KMS-11 (cell line): ENCODE results near the gene ZFYVE28.

Experiments used
- H2AFZ ChIP-seq: fragments of 200-600 bp; sonication (generic); 2 replicates; pipeline ENCODE4 v1.6.1; 2016; ENCODE audit warnings: antibody characterized with exemption, mixed run types, low read depth
- H3K27ac ChIP-seq: fragments of 200-600 bp; sonication (generic); 2 replicates; pipeline ENCODE4 v1.6.1; 2016; ENCODE audit warnings: mild to moderate bottlenecking, mixed run types
- H3K27me3 ChIP-seq: fragments of 200-600 bp; sonication (generic); 2 replicates; pipeline ENCODE4 v1.6.1; 2017; ENCODE audit warnings: mild to moderate bottlenecking, low read depth, mixed run types, moderate library complexity; ENCODE audit not compliant: insufficient read depth
- H3K36me3 ChIP-seq: fragments of 200-600 bp; sonication (generic); 2 replicates; pipeline ENCODE4 v1.6.1; 2017; ENCODE audit warnings: mild to moderate bottlenecking, mixed run types; ENCODE audit not compliant: insufficient read depth
- H3K4me1 ChIP-seq: fragments of 200-600 bp; sonication (generic); 2 replicates; pipeline ENCODE4 v1.6.1; 2016; ENCODE audit warnings: mild to moderate bottlenecking, low read depth, mixed run types; ENCODE audit not compliant: poor library complexity, severe bottlenecking
- H3K4me2 ChIP-seq: fragments of 200-600 bp; sonication (generic); 2 replicates; pipeline ENCODE4 v1.7.0; 2016; ENCODE audit warnings: mild to moderate bottlenecking, mixed run types
- H3K4me3 ChIP-seq: fragments of 200-600 bp; sonication (generic); IDR thresholded peaks from 2 replicates; pipeline ENCODE4 v1.6.1; 2017; ENCODE audit warnings: low read depth, low read length, mixed read lengths; ENCODE audit not compliant: insufficient read depth
- H3K79me2 ChIP-seq: fragments of 200-600 bp; sonication (generic); 2 replicates; pipeline ENCODE4 v1.6.1; 2016; ENCODE audit warnings: low read depth, mixed run types; ENCODE audit not compliant: insufficient read depth
- H3K9ac ChIP-seq: fragments of 200-600 bp; sonication (generic); 2 replicates; pipeline ENCODE4 v1.6.1; 2016; ENCODE audit warnings: mild to moderate bottlenecking, mixed run types
- H4K20me1 ChIP-seq: fragments of 200-600 bp; sonication (generic); 2 replicates; pipeline ENCODE4 v1.6.1; 2016; ENCODE audit warnings: mild to moderate bottlenecking, mixed run types; ENCODE audit not compliant: insufficient read depth
- TF ChIP-seq, protein P1 (sequence below): fragments of 200-600 bp; sonication (generic); conservative IDR thresholded peaks from 2 replicates; pipeline ENCODE4 v1.6.1; 2017; ENCODE audit warnings: low read depth, mild to moderate bottlenecking, antibody characterized with exemption, low read length, moderate library complexity, mixed read lengths

Gene ZFYVE28

DNA sequence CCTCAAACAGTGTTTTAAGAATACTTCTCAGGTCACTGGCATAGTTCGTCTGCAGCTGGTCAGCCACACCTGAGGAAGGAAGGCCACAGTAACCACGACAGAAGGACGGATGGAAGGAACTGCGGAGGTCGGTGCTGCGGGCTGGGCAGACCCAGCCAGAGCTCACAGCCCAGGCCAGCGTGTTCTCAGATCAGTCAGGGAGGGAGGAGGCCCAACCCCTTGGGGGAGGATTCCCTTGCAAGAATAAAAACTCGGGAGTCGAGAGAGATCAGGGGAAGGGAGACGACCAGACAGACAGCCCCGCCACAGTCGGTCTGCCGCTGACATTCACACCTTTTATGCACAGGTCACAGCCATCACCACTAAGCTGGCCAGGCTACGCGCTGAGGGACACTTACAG is 145.2 kb downstream of the ZFYVE28 start:
- Histone ChIP-seq H3K36me3 (no peaks in the 10 kb centered on the region), H3K9ac (no peak overlapping the region), H4K20me1 (no peaks in the 10 kb centered on the region)

DNA sequence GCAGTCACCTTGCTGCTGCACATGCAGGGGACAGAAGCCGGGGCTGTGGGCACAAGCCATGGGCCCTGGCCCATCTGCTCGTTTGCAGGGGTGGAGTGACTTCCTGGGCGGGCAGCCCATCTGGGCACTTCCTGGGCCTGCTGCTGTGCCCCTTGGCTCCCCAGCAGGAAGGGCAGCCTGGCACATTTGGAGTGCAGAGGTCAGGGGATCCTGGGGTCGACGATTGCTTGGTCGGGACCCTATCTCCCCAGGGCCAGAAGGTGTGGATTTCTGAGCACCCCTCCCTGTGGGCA is 145.7 kb downstream of the ZFYVE28 start:
- TF ChIP-seq, protein P1, sequence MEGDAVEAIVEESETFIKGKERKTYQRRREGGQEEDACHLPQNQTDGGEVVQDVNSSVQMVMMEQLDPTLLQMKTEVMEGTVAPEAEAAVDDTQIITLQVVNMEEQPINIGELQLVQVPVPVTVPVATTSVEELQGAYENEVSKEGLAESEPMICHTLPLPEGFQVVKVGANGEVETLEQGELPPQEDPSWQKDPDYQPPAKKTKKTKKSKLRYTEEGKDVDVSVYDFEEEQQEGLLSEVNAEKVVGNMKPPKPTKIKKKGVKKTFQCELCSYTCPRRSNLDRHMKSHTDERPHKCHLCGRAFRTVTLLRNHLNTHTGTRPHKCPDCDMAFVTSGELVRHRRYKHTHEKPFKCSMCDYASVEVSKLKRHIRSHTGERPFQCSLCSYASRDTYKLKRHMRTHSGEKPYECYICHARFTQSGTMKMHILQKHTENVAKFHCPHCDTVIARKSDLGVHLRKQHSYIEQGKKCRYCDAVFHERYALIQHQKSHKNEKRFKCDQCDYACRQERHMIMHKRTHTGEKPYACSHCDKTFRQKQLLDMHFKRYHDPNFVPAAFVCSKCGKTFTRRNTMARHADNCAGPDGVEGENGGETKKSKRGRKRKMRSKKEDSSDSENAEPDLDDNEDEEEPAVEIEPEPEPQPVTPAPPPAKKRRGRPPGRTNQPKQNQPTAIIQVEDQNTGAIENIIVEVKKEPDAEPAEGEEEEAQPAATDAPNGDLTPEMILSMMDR: no peak
- Histone ChIP-seq H3K79me2 (no peaks in the 10 kb centered on the region), H3K4me1 (no peaks in the 10 kb centered on the region), H3K27ac (no peak overlapping the region), H2AFZ (no peak overlapping the region), H3K4me2 (no peak overlapping the region), H4K20me1 (no peaks in the 10 kb centered on the region), H3K4me3 (no peak overlapping the region), H3K9ac (no peak overlapping the region), H3K27me3 (no peaks in the 10 kb centered on the region), H3K36me3 (no peaks in the 10 kb centered on the region)

More for the DNA sequence above, 145.2 kb downstream of the ZFYVE28 start:
- H3K4me1 ChIP-seq: no peaks in the 10 kb centered on the region
- no peak overlapping the region for H3K4me2 ChIP-seq
- no peaks in the 10 kb centered on the region for H3K79me2 ChIP-seq
- TF ChIP-seq, protein P1: no peak
- H2AFZ ChIP-seq: no peak overlapping the region
- H3K27ac ChIP-seq: no peak overlapping the region
- H3K4me3 ChIP-seq: no peak overlapping the region
- H3K27me3 ChIP-seq: no peaks in the 10 kb centered on the region

DNA sequence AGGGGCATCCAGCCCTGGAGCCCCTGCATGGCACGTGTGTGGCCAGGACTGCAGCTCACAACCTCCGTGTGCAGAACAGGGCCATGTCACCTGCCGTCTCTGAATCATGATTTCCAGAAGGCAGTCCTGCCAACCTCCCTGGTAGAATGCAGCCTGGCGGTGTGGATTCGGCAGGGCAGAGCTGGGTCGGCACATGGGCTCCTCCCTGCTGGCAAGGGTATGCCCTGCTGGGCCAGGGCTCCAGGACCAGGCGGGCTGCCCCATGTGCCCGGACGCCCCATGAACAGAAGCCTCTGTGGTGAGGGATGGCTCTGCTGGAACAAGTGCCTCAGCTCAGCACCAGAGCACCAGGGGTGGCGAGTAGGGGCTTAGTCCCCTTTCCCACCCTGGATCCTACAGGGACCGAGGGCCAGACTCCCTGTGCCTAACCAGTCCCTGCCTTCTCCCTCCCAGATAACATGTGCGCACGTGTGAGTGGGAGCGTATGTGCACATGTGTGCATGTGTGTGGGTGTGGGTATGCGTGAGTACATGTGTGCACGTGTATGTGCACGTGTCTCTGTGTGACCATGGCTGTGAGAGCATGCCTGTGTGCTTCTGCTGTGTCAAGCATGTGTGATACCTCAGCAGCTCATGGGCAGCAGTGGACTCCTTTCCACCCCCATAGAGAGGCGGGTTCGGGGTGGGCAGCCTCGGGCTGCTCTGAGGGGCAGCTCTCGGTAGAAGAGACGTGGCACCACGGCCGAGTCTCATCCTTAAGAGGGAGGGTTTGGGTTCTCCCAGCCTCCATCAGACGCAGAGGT is 146.2 kb downstream of the ZFYVE28 start:
- Histone ChIP-seq H3K4me2 (no peak overlapping the region), H2AFZ (no peak overlapping the region), H3K4me1 (no peaks in the 10 kb centered on the region), H3K4me3 (no peak overlapping the region), H3K27ac (no peak overlapping the region), H3K27me3 (no peaks in the 10 kb centered on the region), H3K79me2 (no peaks in the 10 kb centered on the region), H4K20me1 (no peaks in the 10 kb centered on the region), H3K9ac (no peak overlapping the region), H3K36me3 (no peaks in the 10 kb centered on the region)
- TF ChIP-seq, protein P1: no peak

DNA sequence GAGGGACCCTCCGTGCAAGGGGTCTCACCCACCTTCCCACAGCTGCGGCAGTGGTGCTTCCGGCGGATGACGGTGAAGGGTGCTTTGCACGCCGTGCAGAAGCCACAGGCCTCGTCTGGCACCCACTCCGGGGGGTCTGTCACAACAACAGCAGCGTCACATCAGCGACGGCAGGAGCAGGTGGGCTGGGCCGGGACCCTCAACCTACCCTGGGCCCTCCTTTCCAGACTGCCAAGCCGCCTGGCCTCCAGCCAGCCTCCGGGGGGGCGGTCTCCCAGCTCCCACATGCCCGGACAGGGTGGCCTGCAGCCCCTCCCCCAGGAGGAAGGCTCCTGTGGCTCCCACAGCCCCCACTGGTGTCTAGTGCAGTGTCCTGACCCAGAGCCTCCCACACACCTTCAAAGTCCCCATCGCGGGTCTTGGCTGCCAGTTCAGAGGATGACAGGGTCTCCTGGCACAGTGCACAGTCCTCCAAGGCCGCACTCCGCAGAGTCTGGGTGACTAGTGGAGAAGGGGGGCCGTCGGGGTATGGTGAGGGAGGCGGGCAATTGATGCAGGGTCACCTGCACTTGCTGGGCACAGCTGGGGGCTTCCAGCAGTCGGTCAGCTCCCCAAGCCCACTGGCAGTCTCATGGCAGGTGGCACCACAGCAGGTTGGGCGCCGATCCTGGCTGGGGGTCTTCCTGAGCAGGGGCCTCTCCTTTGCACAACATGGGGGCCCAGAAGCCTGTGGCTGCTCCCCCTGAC is 147.0 kb downstream of the ZFYVE28 start:
- no peaks in the 10 kb centered on the region for H3K4me1 ChIP-seq
- H3K4me2 ChIP-seq: no peak overlapping the region
- H2AFZ ChIP-seq: no peak overlapping the region
- TF ChIP-seq, protein P1: no peak
- no peak overlapping the region for H3K4me3 ChIP-seq
- no peak overlapping the region for H3K9ac ChIP-seq
- H4K20me1 ChIP-seq: no peaks in the 10 kb centered on the region
- H3K27ac ChIP-seq: no peak overlapping the region
- H3K36me3 ChIP-seq: no peaks in the 10 kb centered on the region
- no peaks in the 10 kb centered on the region for H3K27me3 ChIP-seq
- no peaks in the 10 kb centered on the region for H3K79me2 ChIP-seq
